CD4-positive, alpha-beta T cell treated with Interleukin-4 for 1 hour (primary cell): ENCODE measurements around the gene RBL1.
A peak's percentile ranks its signal among the peaks of the same experiment; 100 is the strongest.

Experiments used
- DNase-seq, 2 donors: peaks; one replicate each; pipeline ENCODE4 v3.0.0-alpha.2; 2020 to 2022

RBL1 gene

GRCh38 chr20:36950414-36951197, 145.2 kb downstream of the RBL1 start:
- DNase-seq: peak; percentile 41 to 56
